SKM-1 (cell line): Measurements from ENCODE around the gene PRRC2C.
A peak's percentile ranks its signal among the peaks of the same experiment; 100 is the strongest.
"Not testable (repeated sequence)": the region's sequence is repeated elsewhere in the genome, so short reads cannot be mapped to it uniquely, and the experiment has no call there.

Experiments
- DNase-seq: peaks from one replicate; lab custom pipeline; 2025; ENCODE audit not compliant: unreplicated experiment; lab: John Stamatoyannopoulos, UW

Gene PRRC2C

GRCh38 chr1:171485375-171486047 lies at the start of gene PRRC2C:
Gene PRRC2C, plus strand, starts transcription at chr1:171485530. Its CDS starts 26,559 bp downstream, at chr1:171512089.
- peak; percentile 97 for DNase-seq

- DNase-seq = no peak
Observed at GRCh38 chr1:171438441-171438840, 46.9 kb upstream of the PRRC2C start.

- not testable (repeated sequence) for DNase-seq
Observed at GRCh38 chr1:171440201-171440600, 45.1 kb upstream of the PRRC2C start.

GRCh38 chr1:171441278-171441895 lies 43.9 kb upstream of the PRRC2C start:
- DNase-seq = not testable (repeated sequence)

GRCh38 chr1:171446386-171446785 lies 38.9 kb upstream of the PRRC2C start:
- DNase-seq = no peak

GRCh38 chr1:171455967-171456366 lies 29.4 kb upstream of the PRRC2C start:
- no peak for DNase-seq

- no peak for DNase-seq
Observed at GRCh38 chr1:171457412-171457811, 27.9 kb upstream of the PRRC2C start.

- no peak for DNase-seq
Observed at GRCh38 chr1:171460018-171460620, 25.2 kb upstream of the PRRC2C start.

- DNase-seq = no peak
Observed at GRCh38 chr1:171467626-171468025, 17.7 kb upstream of the PRRC2C start.

- no peak for DNase-seq
Observed at GRCh38 chr1:171468120-171468750, 17.1 kb upstream of the PRRC2C start.

- no peak for DNase-seq
Observed at GRCh38 chr1:171470726-171471125, 14.6 kb upstream of the PRRC2C start.

- no peak for DNase-seq
Observed at GRCh38 chr1:171472183-171472647, 13.1 kb upstream of the PRRC2C start.

GRCh38 chr1:171476829-171477228 lies 8.5 kb upstream of the PRRC2C start:
- no peak for DNase-seq

GRCh38 chr1:171477804-171478203 lies 7.5 kb upstream of the PRRC2C start:
- no peak for DNase-seq

GRCh38 chr1:171480035-171480434 lies 5.3 kb upstream of the PRRC2C start:
- no peak for DNase-seq

- DNase-seq = no peak
Observed at GRCh38 chr1:171484760-171485374, 463 bp upstream of the PRRC2C start.

GRCh38 chr1:171486048-171486519 lies 754 bp downstream of the PRRC2C start:
- DNase-seq = peak; percentile 41

GRCh38 chr1:171487038-171487437 lies 1.7 kb downstream of the PRRC2C start:
- no peak for DNase-seq

GRCh38 chr1:171488190-171488929 lies 3.0 kb downstream of the PRRC2C start:
- DNase-seq = no peak

- DNase-seq = no peak
Observed at GRCh38 chr1:171494076-171494475, 8.7 kb downstream of the PRRC2C start.
